HG02885 (cell line): ENCODE measurements around the gene SFMBT1.
"Not testable (repeated sequence)": the region's sequence is repeated elsewhere in the genome, so short reads cannot be mapped to it uniquely, and the experiment has no call there.

Experiments
- ATAC-seq: cut with Tn5 transposase; IDR thresholded peaks from one replicate; pipeline ENCODE4 v1.9.1; 2021; ENCODE audit warnings: mild to moderate bottlenecking; ENCODE audit not compliant: unreplicated experiment, poor library complexity

The SFMBT1 gene

DNA sequence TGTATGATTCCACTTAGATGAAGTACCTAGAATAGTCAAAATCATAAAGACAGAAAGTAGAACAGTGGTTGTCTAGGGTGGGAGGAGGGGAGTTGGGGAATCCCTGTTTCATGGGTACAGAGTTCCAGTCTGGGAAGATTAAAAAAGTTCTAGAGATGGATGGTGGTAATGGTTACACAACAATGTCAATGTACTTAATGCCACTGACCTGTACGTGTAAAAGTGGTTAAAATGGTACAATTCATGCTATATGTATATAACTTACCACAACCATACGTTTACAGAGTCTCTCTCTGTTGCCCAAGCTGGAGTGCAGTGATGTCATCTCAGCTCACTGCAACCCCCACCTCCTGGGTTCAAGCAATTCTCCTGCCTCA is 6.5 kb downstream of the SFMBT1 start:
- no peak for ATAC-seq

DNA sequence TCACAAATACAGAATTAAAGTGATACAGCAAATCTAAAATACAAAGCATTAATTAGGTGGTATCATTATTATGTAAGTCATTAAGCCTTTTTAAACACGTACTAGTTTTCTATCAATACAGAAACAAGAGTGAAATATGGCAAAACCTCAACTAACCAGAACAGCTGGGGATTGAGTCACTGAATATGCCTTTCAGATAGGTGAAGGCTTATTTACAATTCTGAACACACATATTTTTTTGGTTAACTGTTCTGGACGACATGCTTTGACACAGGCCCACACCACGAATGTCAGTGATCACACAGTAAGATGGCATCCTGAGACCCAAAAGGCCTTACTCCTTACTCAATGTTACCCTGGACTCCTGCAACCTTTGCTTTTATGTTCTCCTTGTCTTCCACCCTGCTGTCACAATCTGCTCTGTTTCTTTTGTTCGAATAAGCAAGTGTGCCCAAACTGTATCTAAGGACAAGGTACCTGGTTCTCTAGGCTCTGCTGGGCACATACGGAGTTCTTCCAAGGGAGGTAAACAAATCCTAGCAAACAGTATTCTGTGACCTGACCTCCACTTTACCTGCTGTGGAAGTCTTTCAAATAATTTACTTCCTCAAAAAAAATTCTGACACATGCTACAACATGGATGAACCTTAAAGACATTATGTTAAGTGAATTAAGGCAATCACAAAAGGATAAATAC is 7.0 kb downstream of the SFMBT1 start:
- ATAC-seq, result no peak

DNA sequence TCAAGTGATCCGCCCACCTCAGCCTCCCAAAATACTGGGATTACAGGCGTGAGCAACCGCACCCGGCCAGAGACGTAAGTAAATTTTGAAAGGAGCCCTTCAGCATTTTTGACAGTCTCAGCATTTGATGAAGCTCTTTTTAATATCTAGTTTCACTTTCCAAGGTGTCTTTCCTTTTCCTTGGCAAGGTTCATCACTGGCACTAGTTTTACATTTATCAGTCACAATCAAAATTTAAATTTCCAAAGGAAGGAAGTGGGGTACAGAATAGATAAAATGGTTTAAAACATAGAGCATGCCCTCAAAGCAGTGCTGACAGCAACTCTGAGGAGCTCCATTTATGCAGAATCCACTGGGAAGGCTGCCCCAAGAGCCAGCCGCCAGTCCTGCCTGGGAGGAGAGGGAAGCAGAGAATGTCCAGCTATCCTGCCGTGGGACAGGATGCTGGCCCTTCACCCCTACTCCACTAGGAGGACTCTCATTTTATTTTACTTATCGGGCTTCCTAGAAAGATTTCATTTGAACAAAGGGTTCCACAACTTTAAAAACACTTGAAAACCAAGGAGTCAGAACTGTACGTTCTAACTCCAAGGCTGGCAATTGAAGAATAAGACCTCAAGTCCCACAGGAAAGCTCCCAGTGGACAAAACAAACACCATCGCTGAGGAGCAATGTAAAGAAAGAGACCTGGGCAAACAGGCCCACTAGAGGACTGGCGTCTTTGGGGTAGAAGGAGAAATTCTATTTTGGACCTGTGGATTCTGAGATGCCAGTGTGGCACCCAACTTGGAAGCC is 9.9 kb downstream of the SFMBT1 start:
- no peak for ATAC-seq

DNA sequence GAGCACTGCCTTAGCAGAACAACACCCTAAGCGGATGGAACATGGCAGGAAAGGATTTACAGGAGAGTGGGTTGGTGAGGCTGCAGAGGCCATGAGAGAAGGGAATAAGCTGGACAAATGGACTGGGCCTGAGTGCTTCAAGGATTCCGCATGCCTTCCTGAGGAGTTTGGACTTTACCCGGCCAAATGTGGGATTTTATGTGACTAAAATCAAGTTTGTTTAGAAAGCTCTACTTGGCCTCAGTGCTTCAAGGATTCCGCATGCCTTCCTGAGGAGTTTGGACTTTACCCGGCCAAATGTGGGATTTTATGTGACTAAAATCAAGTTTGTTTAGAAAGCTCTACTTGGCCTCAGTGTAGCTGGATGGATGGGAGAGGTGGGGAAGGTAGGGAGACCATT is 10.9 kb downstream of the SFMBT1 start:
- ATAC-seq, result not testable (repeated sequence)

GRCh38 chr3:53034411-53034810 is 11.5 kb downstream of the SFMBT1 start:
- not testable (repeated sequence) for ATAC-seq

- no peak for ATAC-seq
Observed at GRCh38 chr3:53032609-53033008, 13.3 kb downstream of the SFMBT1 start.

GRCh38 chr3:53030619-53031449 is 15.0 kb downstream of the SFMBT1 start:
- ATAC-seq, result peak; percentile 41

DNA sequence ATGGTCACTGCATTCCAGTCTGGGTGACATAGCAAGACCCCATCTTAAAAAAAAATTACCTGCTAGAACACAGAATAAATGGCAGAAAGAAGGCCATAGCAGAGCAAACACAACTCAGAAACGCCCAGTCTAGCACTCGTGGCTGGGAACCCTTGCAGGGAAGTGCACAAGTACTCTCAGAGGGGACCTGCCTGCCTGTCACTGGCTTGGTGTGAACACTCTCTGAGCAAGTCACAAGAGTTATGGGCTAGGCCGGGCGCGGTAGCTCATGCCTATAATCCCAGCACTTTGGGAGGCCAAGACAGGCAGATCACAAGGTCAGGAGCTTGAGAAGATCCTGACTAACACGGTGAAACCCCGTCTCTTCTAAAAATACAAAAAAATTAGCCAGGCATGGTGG is 17.2 kb downstream of the SFMBT1 start:
- ATAC-seq, result no peak

GRCh38 chr3:53027254-53027844 is 18.5 kb downstream of the SFMBT1 start:
- ATAC-seq, result no peak

DNA sequence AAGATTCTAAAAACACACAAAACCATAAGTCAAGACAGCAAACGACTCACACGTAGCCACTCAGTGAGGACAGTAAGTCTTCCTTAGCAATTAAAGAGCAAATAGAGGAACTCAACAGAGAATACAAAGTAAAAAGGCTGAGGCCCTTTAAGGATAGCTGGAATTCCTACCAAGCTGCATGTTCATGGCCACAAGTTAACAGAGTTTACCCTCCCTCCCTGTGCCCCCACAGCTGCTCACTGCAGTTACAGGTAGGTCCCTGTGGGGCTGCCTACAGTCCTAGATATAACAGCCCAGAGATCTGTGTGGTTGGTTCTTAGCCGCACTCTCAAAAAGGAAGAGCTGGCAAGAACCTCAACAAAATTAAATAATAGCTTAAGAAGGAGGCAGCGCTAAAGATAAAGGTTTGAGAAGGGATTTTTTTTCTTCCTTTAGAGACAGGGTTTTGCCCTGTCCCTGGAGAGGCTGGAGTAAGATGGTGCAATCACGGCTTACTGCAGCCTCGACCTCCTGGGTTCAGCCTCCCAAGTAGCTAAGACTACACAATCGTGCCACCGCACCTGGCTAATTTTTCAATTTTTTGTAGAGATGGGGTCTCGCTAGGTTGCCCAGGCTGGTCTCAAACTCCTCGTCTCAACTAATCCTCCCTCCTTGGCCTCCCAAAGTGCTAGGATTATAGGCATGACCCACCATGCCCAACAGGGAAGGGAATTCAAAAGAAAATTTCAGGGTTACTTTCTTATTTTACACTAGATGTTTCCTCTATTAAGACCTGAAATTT is 19.3 kb downstream of the SFMBT1 start:
- ATAC-seq, result no peak

DNA sequence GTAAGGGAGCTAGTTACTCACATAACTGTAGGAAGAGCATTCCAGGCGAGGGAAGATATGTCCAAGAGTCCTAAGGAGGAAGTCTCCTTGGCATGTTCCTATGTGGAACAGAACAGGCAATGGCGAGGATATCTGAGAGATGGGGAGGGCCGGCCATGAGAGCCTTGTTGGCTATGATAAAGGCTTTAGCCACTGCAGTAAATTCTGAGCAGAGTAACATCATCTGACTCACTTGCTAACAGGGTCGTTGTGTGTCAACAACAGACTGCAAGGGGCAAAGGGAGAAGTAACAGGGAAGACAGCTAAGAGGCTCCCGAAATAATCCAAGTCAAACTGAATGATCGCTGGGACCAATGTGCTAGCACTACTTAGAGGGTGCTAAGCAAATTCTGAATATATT is 21.6 kb downstream of the SFMBT1 start:
- no peak for ATAC-seq

- no peak for ATAC-seq
Observed at GRCh38 chr3:53023072-53023823, 22.6 kb downstream of the SFMBT1 start.

- ATAC-seq, result no peak
Observed at GRCh38 chr3:53022647-53023046, 23.2 kb downstream of the SFMBT1 start.

- no peak for ATAC-seq
Observed at GRCh38 chr3:53016236-53016635, 29.6 kb downstream of the SFMBT1 start.

DNA sequence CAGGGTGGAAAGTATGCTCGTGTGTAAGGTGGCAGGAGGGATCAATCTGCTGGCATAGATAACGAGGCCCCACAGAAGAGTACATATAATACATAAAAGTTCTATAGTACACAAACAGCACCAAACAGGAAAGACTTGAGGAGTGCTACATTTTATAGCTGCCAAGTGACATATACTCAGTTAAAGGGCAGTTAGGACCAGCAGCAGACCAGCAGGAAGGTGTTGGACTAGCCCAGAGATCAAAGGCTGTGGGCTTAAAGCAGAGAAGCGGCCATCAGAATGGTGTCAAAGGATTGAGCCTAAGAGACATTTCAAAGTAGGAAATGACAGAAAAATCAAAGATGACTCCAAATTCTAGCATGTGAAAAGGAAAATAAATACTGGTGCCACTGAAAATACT is 34.5 kb downstream of the SFMBT1 start:
- no peak for ATAC-seq

- ATAC-seq, result no peak
Observed at GRCh38 chr3:53009826-53010539, 35.9 kb downstream of the SFMBT1 start.

DNA sequence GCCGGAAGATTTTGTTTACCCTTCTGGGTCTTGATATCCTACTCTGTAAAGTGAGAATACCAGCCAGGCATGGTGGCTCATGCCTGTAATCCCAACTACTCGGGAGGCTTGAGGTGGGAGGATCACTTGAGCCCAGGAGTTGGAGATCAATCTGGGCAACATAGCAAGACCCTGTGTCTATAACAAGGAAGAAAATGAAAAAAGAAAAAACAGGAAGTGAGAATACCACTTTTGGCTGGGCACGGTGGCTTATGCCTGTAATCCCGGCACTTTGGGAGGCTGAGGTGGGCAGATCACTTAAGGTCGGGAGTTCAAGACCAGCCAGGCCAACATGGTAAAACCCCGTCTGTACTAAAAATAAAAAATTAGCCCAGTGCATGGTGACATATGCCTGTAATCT is 36.9 kb downstream of the SFMBT1 start:
- no peak for ATAC-seq

- no peak for ATAC-seq
Observed at GRCh38 chr3:53005854-53006513, 39.9 kb downstream of the SFMBT1 start.
